WERI-Rb-1 (cell line): ENCODE results near the gene UBE2J1.
A peak's percentile ranks its signal among the peaks of the same experiment; 100 is the strongest.

Source experiments
- DNase-seq: peaks from one replicate; pipeline ENCODE4 v3.0.0-alpha.2; 2020
- H3K27ac ChIP-seq: fragments of 250-450 bp; sonication (Bioruptor Pico); 2 replicates; pipeline ENCODE4 v1.5.1; 2020; ENCODE audit warnings: mild to moderate bottlenecking, moderate library complexity
- H3K27me3 ChIP-seq: fragments of 250-450 bp; sonication (Bioruptor Pico); 2 replicates; pipeline ENCODE4 v1.5.1; 2021; ENCODE audit warnings: mild to moderate bottlenecking, low read depth, moderate library complexity; ENCODE audit not compliant: insufficient read depth, severe bottlenecking
- H3K36me3 ChIP-seq: fragments of 250-450 bp; sonication (Bioruptor Pico); 2 replicates; pipeline ENCODE4 v1.5.1; 2020; ENCODE audit warnings: mild to moderate bottlenecking, moderate library complexity
- H3K4me3 ChIP-seq: 2 replicates; pipeline ENCODE4 v1.5.1; 2011; ENCODE audit warnings: low read depth, mild to moderate bottlenecking, control low read depth, low read length
- H3K9me3 ChIP-seq: fragments of 250-450 bp; sonication (Bioruptor Pico); 2 replicates; pipeline ENCODE4 v1.5.1; 2021; ENCODE audit warnings: mild to moderate bottlenecking, moderate library complexity; ENCODE audit not compliant: severe bottlenecking
- TF ChIP-seq, protein P1 (sequence below): IDR thresholded peaks from 2 replicates; pipeline ENCODE4 v1.5.1; 2011; ENCODE audit warnings: low read depth, mild to moderate bottlenecking, control low read depth, inconsistent platforms, low read length

UBE2J1 gene

DNA sequence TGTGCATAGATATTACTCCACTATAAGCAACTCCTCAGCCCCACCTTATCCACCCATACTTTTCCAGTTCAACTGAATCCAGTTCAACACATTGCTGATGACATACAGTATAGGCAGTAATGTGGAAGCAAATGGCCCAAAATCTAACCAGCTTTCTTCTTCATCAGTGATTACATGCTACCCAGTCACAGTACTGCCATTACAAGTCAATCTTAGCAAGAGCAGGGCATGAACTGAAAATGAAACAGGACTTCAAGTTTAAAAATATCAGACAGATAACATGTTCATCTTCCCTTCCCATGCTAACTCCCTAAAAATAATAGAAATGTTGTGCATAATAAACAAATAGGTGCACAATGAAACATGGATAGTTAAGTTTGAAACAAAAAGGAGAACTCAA lies 40.3 kb upstream of the UBE2J1 start:
- TF ChIP-seq, protein P1, sequence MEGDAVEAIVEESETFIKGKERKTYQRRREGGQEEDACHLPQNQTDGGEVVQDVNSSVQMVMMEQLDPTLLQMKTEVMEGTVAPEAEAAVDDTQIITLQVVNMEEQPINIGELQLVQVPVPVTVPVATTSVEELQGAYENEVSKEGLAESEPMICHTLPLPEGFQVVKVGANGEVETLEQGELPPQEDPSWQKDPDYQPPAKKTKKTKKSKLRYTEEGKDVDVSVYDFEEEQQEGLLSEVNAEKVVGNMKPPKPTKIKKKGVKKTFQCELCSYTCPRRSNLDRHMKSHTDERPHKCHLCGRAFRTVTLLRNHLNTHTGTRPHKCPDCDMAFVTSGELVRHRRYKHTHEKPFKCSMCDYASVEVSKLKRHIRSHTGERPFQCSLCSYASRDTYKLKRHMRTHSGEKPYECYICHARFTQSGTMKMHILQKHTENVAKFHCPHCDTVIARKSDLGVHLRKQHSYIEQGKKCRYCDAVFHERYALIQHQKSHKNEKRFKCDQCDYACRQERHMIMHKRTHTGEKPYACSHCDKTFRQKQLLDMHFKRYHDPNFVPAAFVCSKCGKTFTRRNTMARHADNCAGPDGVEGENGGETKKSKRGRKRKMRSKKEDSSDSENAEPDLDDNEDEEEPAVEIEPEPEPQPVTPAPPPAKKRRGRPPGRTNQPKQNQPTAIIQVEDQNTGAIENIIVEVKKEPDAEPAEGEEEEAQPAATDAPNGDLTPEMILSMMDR, result no peak
- Histone ChIP-seq H3K27me3 (no peaks in the 10 kb centered on the region), H3K9me3 (no peaks in the 10 kb centered on the region), H3K4me3 (no peak overlapping the region), H3K27ac (no peak overlapping the region), H3K36me3 (no peaks in the 10 kb centered on the region; the same call in 1 of the 2 replicates)
- DNase-seq, result no peak

- Histone ChIP-seq H3K36me3 (peaks cover 10% of the 10 kb centered on the region), H3K27me3 (no peaks in the 10 kb centered on the region), H3K4me3 (no peak overlapping the region), H3K27ac (no peak overlapping the region), H3K9me3 (no peaks in the 10 kb centered on the region)
- TF ChIP-seq, protein P1, result no peak
- no peak for DNase-seq
These were observed 36.3 kb upstream of the UBE2J1 start for GRCh38 chr6:89388846-89389245.

DNA sequence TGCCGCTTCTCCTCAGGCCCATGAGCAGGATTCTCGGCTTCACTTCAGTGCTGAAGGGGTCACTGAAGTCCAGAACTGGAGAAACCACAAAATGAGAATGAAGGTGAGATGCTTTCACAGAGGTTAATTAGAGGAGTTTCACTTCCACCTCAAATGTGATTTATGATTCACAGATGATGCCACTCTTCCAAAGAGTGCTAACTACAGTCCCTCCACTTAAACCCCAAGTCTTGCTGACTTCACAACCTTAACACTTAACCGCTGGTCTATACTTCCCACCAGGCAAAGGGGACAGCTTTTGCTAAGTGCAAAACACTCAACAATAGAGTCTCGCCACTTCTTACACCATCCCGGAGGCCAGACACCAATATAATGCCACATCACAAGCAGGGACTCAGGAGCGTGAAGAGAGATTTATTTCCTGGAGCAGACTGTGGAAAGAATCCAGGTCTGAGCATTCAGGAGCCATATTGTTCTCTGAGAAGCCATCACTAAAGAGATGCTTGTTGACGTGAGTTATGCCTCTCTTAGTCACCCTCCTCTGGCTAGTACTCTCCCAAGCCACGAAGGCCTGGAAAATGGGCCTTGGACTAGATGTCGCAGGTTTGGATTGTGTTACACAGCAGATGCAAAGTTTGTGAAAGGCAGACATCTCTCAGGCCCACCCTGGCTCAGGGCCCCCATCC lies 35.1 kb upstream of the UBE2J1 start:
- no peak for DNase-seq
- Histone ChIP-seq H3K27me3 (no peaks in the 10 kb centered on the region), H3K36me3 (peaks cover 10% of the 10 kb centered on the region), H3K27ac (no peak overlapping the region), H3K9me3 (no peaks in the 10 kb centered on the region), H3K4me3 (no peak overlapping the region)
- TF ChIP-seq, protein P1, result no peak

DNA sequence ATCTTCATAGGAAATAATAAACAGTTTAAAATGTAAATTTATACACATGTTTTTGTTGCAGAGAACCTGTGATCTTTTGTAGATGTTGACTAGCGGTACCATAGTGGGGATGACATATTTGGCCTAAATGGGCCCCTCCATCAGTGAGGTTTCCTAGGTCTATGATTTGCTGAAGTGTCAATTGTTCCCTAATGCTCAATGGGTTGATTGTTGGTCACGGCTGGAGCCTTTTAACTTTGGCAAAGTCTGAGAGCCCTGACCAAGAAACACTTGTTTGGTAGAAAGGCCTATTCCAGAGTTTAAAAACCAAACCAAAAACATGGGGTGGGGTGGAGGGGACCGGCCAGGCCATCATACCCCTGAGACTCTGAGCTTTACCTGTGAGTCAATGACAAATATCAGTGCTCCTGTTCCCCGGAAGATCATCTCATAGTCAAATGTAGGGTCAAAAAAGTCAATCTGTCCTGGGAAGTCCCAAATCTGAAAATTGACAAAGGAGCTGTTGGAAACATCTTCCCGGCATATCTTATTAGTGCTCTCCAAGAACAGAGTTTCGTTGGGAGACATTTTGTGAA lies 34.5 kb upstream of the UBE2J1 start:
- H3K36me3 ChIP-seq, result peaks cover 10% of the 10 kb centered on the region
- H3K27ac ChIP-seq, result no peak overlapping the region
- DNase-seq, result no peak
- TF ChIP-seq, protein P1, result no peak
- H3K27me3 ChIP-seq, result no peaks in the 10 kb centered on the region
- no peak overlapping the region for H3K4me3 ChIP-seq
- H3K9me3 ChIP-seq, result no peaks in the 10 kb centered on the region

GRCh38 chr6:89385846-89386245 lies 33.3 kb upstream of the UBE2J1 start:
- TF ChIP-seq, protein P1, result no peak
- no peak for DNase-seq
- H3K9me3 ChIP-seq, result no peaks in the 10 kb centered on the region
- H3K27me3 ChIP-seq, result no peaks in the 10 kb centered on the region
- no peak overlapping the region for H3K4me3 ChIP-seq
- H3K27ac ChIP-seq, result peak overlapping the region; percentile 70
- peaks cover 10% of the 10 kb centered on the region for H3K36me3 ChIP-seq
